HFF-Myc (cell line): ENCODE results near the gene OR2A1.
"Not testable (repeated sequence)": the region's sequence is repeated elsewhere in the genome, so short reads cannot be mapped to it uniquely, and the experiment has no call there.

Experiments used
- DNase-seq: peaks from one replicate; pipeline ENCODE4 v3.0.0-alpha.2; 2011; ENCODE audit warnings: low read depth; ENCODE audit errors: extremely low read depth
- H3K4me3 ChIP-seq: replicated peaks from 2 replicates; pipeline ENCODE4 v1.5.1; 2011; ENCODE audit warnings: low read depth, mild to moderate bottlenecking, control low read depth, low read length

The OR2A1 gene

GRCh38 chr7:144319547-144319946, 7.3 kb downstream of the OR2A1 start:
- not testable (repeated sequence) for DNase-seq, H3K4me3 ChIP-seq

DNA sequence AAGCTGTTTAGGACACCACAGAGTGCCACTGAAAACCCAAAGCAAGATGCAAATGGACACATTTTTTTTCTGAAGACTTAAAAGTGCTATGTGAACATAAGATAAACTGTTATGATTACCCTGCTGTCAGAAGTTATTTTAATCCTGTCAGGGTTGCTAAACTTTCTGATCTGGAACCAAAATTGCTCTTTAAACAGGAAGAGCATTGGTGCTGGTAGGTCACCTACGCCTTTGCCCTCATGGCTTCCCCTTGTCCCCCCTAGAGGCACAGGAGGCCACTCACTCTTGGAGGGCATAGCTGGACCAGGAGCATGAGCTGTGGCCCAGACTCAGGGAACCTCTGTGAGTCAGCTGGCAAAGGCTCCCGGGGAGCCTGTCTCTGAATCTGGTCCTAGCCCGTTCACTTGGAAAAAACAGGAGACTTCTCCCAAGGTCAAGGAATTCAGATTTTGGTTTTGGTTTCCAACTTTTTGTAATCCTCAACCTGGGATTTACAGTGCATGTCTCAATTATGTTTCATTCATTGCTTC, 9.5 kb downstream of the OR2A1 start:
- not testable (repeated sequence) for DNase-seq, H3K4me3 ChIP-seq

DNA sequence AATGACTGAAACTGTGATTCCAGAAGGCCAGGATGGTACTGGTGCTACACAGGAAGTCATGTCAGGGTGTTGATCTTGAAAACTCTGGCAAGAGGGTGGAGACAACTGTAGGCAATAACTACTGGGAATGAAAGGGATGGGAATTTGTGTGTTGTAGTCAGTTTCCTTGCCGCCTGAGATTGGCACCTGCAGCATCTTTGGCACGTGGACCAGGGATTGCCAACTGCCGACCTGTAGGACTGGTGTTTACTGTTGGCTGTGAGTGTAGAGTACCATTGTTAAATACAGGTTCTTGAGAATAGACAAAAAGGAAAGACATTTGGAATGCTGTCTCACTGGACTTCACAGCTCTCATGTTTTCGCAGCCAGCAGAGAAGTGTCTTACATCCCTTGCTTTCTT, 11.1 kb downstream of the OR2A1 start:
- H3K4me3 ChIP-seq, DNase-seq: not testable (repeated sequence)

DNA sequence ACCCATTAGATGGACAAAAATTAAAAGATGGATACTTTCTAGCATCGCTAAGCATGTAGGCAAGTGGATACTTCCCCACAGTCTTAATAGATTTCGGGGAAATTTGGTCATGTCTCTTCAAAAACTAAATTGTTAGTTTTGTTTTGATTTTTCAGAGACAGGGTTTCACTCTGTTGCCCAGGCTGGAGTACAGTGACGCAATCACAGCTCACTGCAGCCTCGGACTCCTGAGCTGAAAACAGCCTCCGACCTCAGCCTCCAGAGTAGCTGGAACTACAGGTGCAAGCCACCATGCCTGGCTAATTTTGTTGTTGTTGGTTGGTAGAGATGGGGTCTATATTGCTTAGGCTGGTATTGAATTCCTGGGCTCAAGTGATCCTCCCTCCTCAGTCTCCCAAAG, 13.6 kb downstream of the OR2A1 start:
- not testable (repeated sequence) for H3K4me3 ChIP-seq, DNase-seq

GRCh38 chr7:144330044-144330443, 17.8 kb downstream of the OR2A1 start:
- H3K4me3 ChIP-seq, result not testable (repeated sequence)

GRCh38 chr7:144331221-144331995, 19.2 kb downstream of the OR2A1 start:
- not testable (repeated sequence) for DNase-seq, H3K4me3 ChIP-seq

More at GRCh38 chr7:144330044-144330443, 17.8 kb downstream of the OR2A1 start:
- DNase-seq, result not testable (repeated sequence)

DNA sequence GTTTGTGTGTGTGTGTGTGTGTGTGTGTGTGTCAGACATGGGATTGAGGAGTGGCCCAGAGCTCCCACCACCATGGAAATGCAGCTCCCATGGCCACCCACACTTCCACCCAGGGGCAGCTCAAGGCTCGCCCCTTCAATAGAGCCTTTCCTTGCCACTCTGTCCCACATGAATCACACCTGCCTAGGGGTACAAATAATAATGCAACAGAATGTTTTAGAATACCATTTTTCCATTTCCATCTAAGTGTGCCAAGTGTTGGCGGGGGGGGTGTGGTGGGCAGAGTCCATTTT, 19.7 kb downstream of the OR2A1 start:
- not testable (repeated sequence) for DNase-seq, H3K4me3 ChIP-seq

GRCh38 chr7:144348625-144349024, 36.4 kb downstream of the OR2A1 start:
- H3K4me3 ChIP-seq, DNase-seq: not testable (repeated sequence)

DNA sequence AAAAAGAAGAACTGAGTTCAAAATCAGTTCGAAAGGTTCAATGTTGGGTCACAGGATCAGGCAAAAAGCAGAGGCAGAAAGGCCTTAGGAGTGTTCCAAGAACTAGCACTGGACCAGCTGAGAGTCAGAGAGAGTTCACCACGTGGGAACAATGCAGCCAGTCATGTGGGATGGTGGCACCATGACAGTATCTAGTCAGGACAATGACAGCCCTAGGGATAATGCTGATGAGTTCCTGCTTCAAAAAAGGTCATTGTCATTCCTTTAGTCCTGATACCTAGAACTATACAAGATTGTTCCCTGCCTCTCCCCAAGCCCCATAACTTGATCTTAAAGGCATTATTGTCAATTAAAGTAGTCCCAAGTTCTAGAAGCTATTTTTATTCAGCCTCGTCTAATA, 39.4 kb downstream of the OR2A1 start:
- H3K4me3 ChIP-seq, DNase-seq: not testable (repeated sequence)

GRCh38 chr7:144355176-144355822, 43.1 kb downstream of the OR2A1 start, which contains the start of gene ARHGEF5:
TSS of gene ARHGEF5 (plus strand) at chr7:144355402. CDS start at chr7:144362670, 7,268 bp downstream.
- not testable (repeated sequence) for H3K4me3 ChIP-seq, DNase-seq

DNA sequence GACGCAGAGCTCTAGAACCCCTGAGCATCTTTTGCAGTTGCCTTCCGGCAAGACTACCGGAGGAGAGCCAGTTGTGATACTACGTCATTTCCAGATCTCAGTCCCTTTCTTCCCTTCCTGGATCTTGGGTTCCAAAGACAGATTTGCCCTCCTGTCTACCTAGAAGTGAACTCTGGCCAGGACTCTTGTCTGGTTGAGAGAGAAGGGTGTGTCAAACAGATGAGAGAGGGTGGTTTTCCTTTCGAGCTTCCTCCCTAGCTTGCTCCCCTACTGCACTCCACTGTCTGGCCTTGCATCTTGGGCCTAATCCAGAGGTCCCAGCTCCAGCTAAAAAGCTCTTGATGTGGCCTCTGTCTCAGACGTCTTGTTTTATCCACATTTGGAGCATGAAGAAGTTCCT, 44.0 kb downstream of the OR2A1 start:
- H3K4me3 ChIP-seq, DNase-seq: not testable (repeated sequence)

DNA sequence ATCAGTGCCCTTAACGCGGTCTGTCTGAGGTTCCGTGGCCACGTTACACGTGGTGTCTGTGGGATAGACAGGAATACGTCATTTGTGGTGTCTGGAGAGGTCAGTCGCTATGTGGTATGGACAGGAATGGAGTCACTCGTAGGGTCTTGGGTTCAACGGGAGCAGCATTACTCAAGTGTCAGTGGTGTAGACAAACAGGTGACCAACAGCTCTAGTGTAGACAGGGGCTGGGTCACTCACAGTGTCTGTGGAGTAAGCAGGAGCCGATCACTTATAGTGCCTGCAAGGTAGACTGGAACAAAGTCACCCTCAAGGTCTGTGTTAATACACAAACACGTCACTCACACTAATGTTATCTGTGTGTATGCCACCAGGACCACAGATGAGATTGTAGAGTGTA, 44.6 kb downstream of the OR2A1 start:
- not testable (repeated sequence) for H3K4me3 ChIP-seq, DNase-seq

DNA sequence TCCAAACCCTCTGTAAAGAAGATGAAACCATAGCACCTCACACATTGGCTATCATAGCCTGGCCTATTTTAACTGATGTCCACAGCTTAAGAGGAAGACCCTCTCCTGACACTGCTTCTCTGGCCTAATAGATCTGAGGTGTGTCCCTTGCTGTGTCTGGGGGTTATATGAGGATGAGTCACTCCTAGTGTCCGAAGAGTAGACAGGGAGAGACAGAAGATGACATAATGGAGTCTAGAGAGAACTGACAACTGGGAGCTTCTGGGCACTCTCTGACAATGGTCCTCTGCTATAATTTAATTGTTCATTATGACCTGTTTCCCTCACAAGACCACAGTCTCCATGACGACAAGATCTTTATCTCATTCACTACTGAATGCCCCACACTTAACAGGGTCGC, 49.8 kb downstream of the OR2A1 start:
- H3K4me3 ChIP-seq, DNase-seq: not testable (repeated sequence)

DNA sequence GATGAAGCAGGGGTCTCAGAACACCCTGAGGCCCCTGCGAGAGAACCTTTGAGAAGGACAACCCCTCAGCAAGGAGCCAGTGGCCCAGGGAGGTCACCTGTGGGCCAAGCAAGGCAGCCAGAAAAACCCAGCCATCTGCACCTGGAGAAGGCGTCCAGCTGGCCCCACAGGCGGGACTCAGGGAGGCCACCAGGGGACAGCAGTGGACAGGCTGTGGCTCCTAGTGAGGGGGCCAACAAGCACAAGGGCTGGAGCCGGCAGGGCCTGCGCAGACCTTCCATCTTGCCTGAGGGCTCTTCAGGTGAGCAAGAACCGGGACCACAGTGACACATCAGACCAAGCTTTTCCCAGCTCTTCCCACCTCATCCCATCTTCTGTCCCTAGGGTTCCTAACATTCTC, 53.3 kb downstream of the OR2A1 start:
- H3K4me3 ChIP-seq, DNase-seq: not testable (repeated sequence)

GRCh38 chr7:144367250-144367649, 55.0 kb downstream of the OR2A1 start:
- not testable (repeated sequence) for DNase-seq, H3K4me3 ChIP-seq

GRCh38 chr7:144369221-144369620, 57.0 kb downstream of the OR2A1 start:
- not testable (repeated sequence) for H3K4me3 ChIP-seq, DNase-seq
